Stimulated activated naive CD8-positive, alpha-beta T cell treated with anti-CD3 and anti-CD28 coated beads, Interleukin-15, Interleukin-2, amounts not matched to agents 100 ng/mL and 50 ng/mL, for 24 hours (primary cell): Measurements from ENCODE around the gene KRT36.

Experiments
- H3K27ac Mint-ChIP-seq: one replicate; pipeline ENCODE4 v1.8.0; 2021; ENCODE audit warnings: mild to moderate bottlenecking, mixed read lengths
- H3K27me3 Mint-ChIP-seq: one replicate; pipeline ENCODE4 v1.8.0; 2021; ENCODE audit warnings: mixed read lengths
- H3K36me3 Mint-ChIP-seq: one replicate; pipeline ENCODE4 v1.8.0; 2021; ENCODE audit warnings: low read depth, mixed read lengths
- H3K4me1 Mint-ChIP-seq: one replicate; pipeline ENCODE4 v1.8.0; 2021; ENCODE audit warnings: low read depth, mixed read lengths
- H3K4me3 Mint-ChIP-seq: one replicate; pipeline ENCODE4 v1.8.0; 2021; ENCODE audit warnings: mild to moderate bottlenecking, mixed read lengths
- H3K9me3 Mint-ChIP-seq: one replicate; pipeline ENCODE4 v1.8.0; 2021; ENCODE audit warnings: mixed read lengths

KRT36 gene

GRCh38 chr17:41496803-41497484 lies 7.2 kb upstream of the KRT36 start:
- H3K4me1 Mint-ChIP-seq = peaks cover 4% of the 10 kb centered on the region
- H3K27ac Mint-ChIP-seq = no peak overlapping the region
- no peaks in the 10 kb centered on the region for H3K36me3 Mint-ChIP-seq
- H3K27me3 Mint-ChIP-seq = no peaks in the 10 kb centered on the region
- no peaks in the 10 kb centered on the region for H3K9me3 Mint-ChIP-seq
- no peak overlapping the region for H3K4me3 Mint-ChIP-seq

DNA sequence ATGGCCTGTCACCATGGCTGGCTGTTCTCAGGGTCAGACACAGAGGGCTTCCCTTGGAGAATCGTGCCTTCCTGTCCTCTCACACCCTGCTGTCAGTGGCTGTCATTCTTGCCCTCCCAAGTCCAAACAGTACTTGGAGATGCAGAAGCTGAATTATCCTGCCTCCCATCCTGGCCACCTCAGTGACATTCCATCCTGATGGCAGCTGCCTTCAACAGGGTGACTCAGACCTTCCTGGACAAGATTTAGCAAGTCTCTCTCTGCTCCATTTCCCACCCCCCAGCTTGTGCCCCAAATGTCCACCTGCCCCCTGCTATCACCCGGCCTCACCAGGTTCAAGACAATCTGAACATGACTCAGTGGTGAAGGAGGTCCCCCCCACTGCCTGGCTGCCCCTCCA lies 4.8 kb upstream of the KRT36 start:
- no peak overlapping the region for H3K4me3 Mint-ChIP-seq
- no peak overlapping the region for H3K27ac Mint-ChIP-seq
- no peaks in the 10 kb centered on the region for H3K36me3 Mint-ChIP-seq
- H3K4me1 Mint-ChIP-seq = peaks cover 4% of the 10 kb centered on the region
- H3K27me3 Mint-ChIP-seq = no peaks in the 10 kb centered on the region
- no peaks in the 10 kb centered on the region for H3K9me3 Mint-ChIP-seq

DNA sequence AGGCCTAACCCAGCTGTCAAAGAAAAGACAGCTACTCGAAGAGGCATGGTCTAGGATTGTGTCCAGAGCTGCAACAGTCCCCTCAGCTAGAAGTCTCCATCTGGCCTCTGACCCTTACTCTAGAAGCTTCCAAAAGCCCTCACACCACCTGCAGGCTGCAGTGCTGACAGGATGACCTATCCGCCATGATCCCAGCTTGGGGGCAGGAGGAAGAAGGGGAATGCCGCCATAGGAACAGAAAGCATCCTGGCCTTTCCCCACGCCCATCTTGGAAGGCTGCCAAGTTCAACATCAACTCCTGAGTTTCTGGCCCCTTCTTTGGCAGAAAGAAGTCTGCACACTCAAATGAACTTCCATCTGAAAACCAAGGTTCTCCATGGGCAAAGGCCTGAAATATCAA lies 3.1 kb upstream of the KRT36 start:
- H3K27ac Mint-ChIP-seq = no peak overlapping the region
- no peaks in the 10 kb centered on the region for H3K36me3 Mint-ChIP-seq
- H3K9me3 Mint-ChIP-seq = no peaks in the 10 kb centered on the region
- H3K4me3 Mint-ChIP-seq = no peak overlapping the region
- no peaks in the 10 kb centered on the region for H3K27me3 Mint-ChIP-seq
- peaks cover 4% of the 10 kb centered on the region for H3K4me1 Mint-ChIP-seq

GRCh38 chr17:41492351-41492750 lies 2.6 kb upstream of the KRT36 start:
- no peak overlapping the region for H3K4me3 Mint-ChIP-seq
- no peaks in the 10 kb centered on the region for H3K27me3 Mint-ChIP-seq
- H3K4me1 Mint-ChIP-seq = peaks cover 4% of the 10 kb centered on the region
- H3K9me3 Mint-ChIP-seq = no peaks in the 10 kb centered on the region
- no peak overlapping the region for H3K27ac Mint-ChIP-seq
- no peaks in the 10 kb centered on the region for H3K36me3 Mint-ChIP-seq

GRCh38 chr17:41491476-41491875 lies 1.8 kb upstream of the KRT36 start:
- Mint-ChIP-seq H3K9me3 (no peaks in the 10 kb centered on the region), H3K36me3 (no peaks in the 10 kb centered on the region), H3K4me3 (no peak overlapping the region), H3K27me3 (no peaks in the 10 kb centered on the region), H3K27ac (no peak overlapping the region), H3K4me1 (no peaks in the 10 kb centered on the region)

DNA sequence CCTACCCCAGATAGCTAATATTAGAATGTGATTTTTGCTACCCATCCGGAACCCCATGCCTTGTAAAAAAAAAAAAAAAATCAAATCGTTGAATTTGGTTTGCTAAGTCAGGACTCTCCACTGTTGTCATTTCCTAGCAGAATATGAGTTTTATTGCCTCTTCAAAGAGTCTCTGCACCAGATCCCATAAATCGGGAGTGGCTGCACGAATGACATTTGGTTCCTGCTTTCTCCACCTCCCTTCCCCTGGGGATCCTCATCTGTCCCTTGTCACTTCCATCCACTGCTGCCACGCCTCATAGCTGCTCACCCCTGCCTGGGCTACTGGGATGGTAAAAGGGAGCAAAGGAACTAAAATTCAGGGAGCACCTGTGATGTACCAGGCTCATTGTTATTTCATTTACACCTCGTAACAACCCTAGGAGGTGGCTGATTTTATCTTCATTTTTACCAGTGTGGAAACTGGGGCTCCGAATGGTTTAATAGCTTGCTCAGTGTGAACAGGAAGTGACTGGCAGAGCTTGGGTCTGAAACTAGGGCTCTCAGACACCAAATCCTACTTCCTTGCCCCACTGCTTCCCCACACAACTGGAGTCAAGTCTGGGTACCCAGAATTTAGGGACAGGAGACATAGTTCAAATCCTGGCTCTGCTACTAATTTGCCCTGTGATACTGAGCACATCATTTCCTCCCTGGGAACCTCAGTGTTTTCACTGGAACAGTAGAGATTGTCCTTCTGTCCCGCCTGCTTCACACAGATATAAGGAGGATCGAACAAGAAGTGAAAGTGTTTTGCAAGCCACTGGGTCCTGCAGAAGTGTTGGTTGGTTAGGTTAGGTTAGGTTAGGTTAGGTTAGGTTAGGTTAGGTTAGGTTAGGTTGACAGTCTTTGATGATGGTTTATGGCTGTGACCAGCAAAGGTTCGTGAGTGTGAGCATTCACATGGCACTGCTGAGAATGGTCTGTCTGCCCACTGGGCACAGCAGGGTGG lies 585 bp upstream of the KRT36 start:
- no peaks in the 10 kb centered on the region for H3K9me3 Mint-ChIP-seq
- H3K27ac Mint-ChIP-seq = no peak overlapping the region
- no peaks in the 10 kb centered on the region for H3K27me3 Mint-ChIP-seq
- H3K4me3 Mint-ChIP-seq = no peak overlapping the region
- H3K4me1 Mint-ChIP-seq = no peaks in the 10 kb centered on the region
- H3K36me3 Mint-ChIP-seq = no peaks in the 10 kb centered on the region

DNA sequence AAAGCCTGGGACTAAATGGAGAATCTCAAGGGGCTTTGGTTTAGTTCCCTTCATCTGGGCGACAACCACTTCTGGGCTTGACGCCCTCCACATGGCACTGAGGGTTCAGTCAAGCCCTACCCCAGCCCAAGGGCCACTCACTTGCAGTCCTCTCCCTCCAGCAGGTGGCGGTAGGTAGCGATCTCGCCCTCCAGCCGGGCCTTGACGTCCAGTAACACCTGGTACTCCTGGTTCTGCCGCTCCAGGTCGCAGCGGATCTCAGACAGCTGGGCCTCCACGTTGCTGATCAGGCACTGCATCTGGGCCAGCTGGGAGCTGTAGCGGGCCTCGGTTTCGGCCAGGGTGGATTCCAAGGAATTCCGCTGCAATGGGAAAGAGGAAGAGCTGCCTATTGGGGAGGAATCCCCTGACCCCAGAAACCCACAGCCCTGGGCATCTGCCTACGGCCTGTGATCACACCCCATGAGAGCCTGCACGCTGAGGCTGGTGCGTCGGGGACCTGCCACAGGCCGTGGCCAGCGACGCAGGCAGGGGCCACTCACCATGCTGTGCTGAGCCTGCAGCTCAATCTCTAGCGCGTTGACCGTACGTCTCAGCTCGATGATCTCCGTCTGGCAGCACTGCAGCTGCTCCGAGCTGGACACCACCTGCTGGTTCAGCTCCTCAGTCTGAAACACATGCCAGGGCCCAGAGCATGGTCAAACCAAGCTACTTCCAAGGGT lies 2.7 kb downstream of the KRT36 start:
- H3K27ac Mint-ChIP-seq = no peak overlapping the region
- no peaks in the 10 kb centered on the region for H3K27me3 Mint-ChIP-seq
- no peaks in the 10 kb centered on the region for H3K36me3 Mint-ChIP-seq
- no peak overlapping the region for H3K4me3 Mint-ChIP-seq
- H3K4me1 Mint-ChIP-seq = no peaks in the 10 kb centered on the region
- H3K9me3 Mint-ChIP-seq = no peaks in the 10 kb centered on the region

GRCh38 chr17:41486316-41486715 lies 3.4 kb downstream of the KRT36 start:
- H3K4me1 Mint-ChIP-seq = no peaks in the 10 kb centered on the region
- no peak overlapping the region for H3K4me3 Mint-ChIP-seq
- no peaks in the 10 kb centered on the region for H3K36me3 Mint-ChIP-seq
- H3K27me3 Mint-ChIP-seq = no peaks in the 10 kb centered on the region
- no peak overlapping the region for H3K27ac Mint-ChIP-seq
- no peaks in the 10 kb centered on the region for H3K9me3 Mint-ChIP-seq

DNA sequence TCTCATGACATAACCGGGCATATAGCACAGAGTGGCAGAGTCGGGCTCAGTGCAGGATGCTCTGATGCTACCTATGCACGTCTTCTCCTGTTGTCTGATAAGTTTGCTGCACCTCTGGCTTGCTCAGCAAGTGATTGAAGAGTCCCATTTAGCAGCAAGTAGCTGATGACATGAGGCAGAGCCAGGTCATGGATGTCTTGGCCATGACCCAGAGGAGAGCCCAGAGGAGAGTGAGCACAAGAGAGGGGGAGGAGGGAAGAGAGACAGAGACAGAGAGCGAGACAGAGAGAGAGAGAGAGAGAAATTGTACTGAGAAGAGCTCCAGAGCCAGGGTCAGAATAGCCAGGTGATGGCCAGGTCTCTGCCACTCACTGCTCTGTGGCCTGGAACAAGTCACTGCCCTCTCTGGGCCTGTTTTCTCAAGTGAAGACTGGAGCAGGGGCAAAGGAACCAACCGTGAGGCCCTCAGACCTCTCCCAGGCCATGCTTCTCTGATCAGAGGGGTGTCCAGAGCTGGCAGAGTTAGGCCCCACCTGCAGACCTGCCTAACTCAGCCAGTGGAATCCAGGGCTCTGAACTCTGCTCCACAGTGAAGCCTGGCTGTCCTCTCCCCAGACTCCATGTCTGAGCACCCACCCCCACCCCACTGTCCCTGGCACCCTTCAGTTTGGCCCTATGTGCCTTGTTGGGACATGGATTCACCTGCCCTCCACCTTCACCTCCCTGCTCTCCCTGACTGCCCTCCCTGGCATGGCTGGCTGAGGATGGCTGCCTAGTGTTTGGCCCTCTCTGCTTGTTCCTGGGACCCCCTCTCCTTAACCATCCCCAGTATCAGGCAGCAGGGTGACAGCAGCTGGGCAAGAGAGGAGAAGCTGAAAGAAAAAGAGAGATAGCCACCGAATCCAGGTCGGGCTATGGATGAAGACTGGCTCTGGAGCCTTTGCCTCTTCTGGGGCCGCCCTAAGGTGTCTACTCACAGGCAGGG lies 4.5 kb downstream of the KRT36 start:
- Mint-ChIP-seq H3K27me3 (no peaks in the 10 kb centered on the region), H3K27ac (no peak overlapping the region), H3K4me1 (no peaks in the 10 kb centered on the region), H3K4me3 (no peak overlapping the region), H3K9me3 (no peaks in the 10 kb centered on the region), H3K36me3 (no peaks in the 10 kb centered on the region)

GRCh38 chr17:41483991-41484826 lies 5.5 kb downstream of the KRT36 start:
- no peaks in the 10 kb centered on the region for H3K36me3 Mint-ChIP-seq
- H3K4me1 Mint-ChIP-seq = no peaks in the 10 kb centered on the region
- H3K9me3 Mint-ChIP-seq = no peaks in the 10 kb centered on the region
- H3K27ac Mint-ChIP-seq = no peak overlapping the region
- H3K27me3 Mint-ChIP-seq = no peaks in the 10 kb centered on the region
- no peak overlapping the region for H3K4me3 Mint-ChIP-seq

DNA sequence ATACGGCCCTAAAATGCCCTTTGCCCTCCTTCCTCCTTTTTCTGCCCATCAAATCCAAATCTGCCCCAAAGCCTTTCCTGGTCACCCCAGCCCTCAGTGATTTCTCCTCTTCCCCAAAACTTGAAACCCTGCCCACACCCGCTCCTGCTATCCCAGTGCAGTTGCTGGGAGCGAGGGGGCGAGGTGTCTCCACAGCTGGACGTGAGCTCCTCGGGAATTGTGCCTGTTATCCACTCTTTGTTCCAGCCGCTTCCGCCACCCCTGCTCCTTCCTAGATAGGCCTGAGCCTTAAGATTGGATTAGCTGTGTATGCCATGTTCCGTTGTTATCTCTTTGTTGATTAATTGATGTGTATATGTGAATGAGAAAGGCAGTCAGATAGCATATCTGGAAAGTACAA lies 6.2 kb downstream of the KRT36 start:
- Mint-ChIP-seq H3K4me3 (no peak overlapping the region), H3K27me3 (no peaks in the 10 kb centered on the region), H3K36me3 (no peaks in the 10 kb centered on the region), H3K4me1 (no peaks in the 10 kb centered on the region), H3K27ac (no peak overlapping the region), H3K9me3 (no peaks in the 10 kb centered on the region)

DNA sequence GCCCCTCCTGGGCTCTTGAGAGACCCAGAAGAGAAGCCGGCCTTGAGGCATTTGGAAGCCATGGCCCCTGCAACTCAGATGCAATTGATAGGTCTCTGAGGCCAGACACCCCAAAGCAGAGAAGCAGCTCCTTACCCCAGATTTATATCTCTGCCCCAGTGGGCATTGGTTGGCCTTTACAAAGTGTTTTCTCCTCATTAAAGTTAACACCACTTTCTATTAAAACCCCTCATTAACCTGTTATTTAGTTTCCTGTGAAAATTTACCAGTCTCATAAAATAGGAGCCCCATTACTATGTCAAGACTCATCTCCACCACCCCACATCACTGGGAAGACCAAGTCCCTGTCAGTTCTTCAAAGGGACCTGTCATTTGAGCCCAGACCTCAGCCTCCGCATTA lies 8.7 kb downstream of the KRT36 start, which contains the start of gene KRT35:
Gene KRT35, minus strand, starts transcription at position 116 of the 400 bp plus-strand sequence. Its CDS starts 54 bp downstream, at position 62.
- Mint-ChIP-seq H3K27ac (no peak within 1 kb of the TSS), H3K27me3 (no peaks in the 10 kb centered on the region), H3K36me3 (no peaks in the 10 kb centered on the region), H3K4me1 (no peaks in the 10 kb centered on the region), H3K9me3 (no peaks in the 10 kb centered on the region), H3K4me3 (no peak within 1 kb of the TSS)

DNA sequence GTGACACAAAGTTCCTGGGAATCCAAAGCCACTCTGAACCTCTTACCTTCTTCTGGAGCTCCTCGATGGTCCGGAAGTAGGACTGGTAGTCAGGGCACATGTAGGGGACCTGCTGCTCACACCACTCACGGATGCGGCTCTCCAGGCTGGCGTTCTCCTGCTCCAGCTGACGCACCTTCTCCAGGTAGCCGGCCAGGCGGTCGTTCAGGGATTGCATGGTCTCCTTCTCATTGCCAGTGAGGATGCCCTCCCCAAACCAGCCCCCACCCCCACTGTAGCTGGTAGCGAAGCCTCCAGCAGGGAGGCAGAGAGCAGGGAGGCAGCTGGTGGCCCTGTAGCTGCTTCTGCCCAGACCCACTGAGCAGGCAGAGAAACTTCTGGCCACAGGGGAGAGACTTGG lies 9.1 kb downstream of the KRT36 start:
- H3K27me3 Mint-ChIP-seq = no peaks in the 10 kb centered on the region
- no peak overlapping the region for H3K4me3 Mint-ChIP-seq
- H3K4me1 Mint-ChIP-seq = no peaks in the 10 kb centered on the region
- H3K9me3 Mint-ChIP-seq = no peaks in the 10 kb centered on the region
- no peak overlapping the region for H3K27ac Mint-ChIP-seq
- no peaks in the 10 kb centered on the region for H3K36me3 Mint-ChIP-seq
